GM19035 (cell line): ENCODE measurements around the gene ETV3L.
"Not testable (repeated sequence)": the region's sequence is repeated elsewhere in the genome, so short reads cannot be mapped to it uniquely, and the experiment has no call there.

Experiments
- ATAC-seq: cut with Tn5 transposase; IDR thresholded peaks from one replicate; pipeline ENCODE4 v1.9.1; 2021; ENCODE audit not compliant: unreplicated experiment

Gene ETV3L

DNA sequence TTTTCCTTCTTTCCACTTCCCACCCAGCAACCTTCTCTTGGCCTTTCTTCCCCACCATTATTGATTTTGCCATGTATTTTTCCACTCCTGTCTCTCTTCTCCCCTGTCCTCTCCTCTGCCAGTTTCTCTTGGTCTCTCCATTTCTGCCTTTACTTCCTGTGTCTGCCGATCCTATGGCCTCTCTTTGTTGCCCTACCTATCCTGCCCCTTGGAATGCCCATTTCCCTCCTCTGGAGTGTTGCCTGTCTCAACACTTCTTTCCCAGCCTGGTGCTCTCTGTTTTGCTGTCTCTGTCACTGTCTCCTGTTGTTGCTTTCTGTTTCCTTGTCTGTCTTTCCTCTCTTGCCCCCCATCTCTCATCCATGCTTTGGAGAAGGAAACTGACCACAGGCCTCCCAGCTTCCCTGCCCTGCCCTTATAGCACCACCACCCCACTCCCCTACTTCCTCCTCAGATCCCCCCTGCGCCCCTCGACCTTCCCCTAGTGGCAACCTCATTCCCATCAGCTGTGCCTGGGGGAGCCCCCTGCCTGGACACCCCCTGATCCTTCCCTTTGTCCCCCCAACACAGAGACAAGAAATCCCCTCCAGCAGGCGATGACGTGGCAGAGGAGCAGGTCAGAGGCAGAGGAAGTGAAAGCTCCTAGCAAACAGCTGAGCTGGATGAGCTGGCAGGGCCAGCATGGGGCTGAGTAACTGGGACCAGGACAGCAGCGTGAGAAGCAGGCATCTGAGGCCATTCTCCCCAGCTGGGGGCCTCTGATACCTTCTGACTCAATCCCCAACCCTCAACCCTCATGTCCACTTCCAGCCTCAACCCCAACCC lies 6.6 kb upstream of the ETV3L start:
- ATAC-seq = peak; percentile 87

DNA sequence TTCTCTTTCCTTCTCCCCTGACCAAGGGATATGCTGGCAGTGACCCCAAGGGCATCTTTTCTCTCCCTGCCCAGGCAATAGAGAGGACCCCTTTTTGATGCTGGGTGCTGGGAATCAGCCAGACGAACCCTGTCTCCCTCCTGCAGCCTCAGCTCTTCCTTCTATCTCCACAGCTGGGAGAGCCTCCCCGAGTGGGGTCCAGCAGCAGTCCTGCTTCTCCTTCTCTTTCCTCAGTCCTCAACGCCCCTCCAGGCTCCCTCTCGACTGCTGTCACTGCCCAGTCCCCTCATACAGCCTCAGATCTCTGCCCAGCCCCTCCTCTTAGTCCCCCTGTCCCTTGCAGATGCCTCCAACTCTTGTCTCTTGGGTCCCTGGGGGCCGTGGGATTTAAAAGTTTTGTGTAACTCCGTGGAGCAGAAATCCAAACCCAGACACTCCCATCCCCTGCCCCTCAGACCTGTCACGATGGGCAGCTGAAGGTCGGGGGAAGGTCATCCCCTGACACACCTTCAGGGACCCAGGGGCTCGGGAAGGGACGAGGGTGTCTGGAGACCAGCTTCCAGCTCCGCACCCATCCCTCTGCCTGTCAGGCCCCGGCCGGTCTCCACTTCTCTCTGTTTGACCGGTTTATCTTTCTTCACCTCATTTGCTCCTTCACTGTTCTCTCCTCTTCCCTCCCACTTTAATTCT lies 5.8 kb upstream of the ETV3L start:
- no peak for ATAC-seq

DNA sequence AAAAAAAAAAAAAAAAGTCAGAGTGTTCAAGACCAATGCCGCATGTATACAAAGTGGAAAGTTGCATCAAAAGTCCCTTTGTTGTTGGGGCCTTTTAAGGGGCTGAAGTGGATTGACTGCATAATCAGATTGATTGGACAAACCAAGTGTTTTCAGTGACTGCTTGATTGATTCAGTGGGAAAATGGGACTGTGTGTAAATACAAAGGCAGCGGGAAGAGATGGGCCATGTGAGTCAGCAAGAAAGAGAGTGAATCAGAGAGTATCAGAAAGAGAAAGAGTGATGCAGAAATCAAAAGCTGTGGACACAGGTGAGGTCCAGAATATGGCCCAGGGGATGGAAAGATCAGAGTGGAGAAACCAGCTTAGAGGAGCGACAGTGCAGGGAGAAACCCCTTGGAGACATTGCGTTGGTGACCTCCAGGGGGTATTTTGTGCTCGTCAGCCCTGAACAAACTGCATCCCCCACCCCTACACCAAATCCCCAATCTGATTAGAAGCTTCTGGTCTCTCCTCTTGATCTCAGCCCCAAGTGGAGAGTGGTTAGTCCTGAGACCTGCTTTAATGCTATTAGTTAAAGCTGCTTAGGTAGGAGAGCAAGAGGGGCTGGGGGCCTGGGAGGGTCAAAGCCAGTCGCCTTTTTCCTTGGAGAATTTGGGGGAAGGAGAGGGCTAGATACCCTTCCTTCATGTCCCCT lies 5.1 kb upstream of the ETV3L start:
- no peak for ATAC-seq

DNA sequence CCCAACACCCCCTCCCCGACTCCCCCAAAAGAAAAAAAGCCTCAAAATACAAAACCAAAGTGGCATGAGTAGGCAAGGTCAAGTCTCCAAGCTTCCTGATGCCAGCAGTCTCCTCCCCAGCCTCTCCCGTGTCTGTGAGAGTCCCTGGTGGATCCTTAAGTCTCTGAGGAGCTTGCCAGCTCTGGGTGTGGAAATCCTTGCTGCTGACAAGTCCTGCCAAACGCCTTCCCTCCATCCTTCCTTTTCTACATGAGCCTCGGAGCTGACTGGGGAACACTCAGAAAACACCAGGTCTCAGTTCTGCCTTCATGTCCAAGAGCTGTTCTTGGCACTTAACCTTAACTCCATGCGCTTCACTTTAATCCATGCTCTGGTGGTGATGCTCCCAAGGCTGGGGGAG lies 3.7 kb upstream of the ETV3L start:
- no peak for ATAC-seq

DNA sequence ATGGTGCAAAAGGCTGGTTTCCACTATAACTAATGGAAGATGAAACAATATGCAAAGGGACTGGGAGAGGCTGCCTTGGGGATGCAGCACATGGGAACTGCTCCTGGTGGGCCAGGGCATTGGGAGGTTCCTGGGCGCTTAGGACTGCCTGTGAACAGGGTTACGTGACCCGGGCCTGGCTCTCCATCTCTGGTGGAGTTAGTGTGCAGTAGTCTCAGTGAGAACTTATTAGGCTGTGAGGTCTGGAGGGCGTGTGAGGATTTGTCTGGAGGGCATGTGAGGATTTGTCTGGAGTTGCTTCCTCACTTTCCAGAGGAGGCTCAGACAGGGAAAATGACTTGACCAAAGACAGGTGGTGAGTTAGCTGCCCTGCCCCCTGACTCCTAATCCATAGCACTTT lies 1.5 kb upstream of the ETV3L start:
- ATAC-seq = no peak

DNA sequence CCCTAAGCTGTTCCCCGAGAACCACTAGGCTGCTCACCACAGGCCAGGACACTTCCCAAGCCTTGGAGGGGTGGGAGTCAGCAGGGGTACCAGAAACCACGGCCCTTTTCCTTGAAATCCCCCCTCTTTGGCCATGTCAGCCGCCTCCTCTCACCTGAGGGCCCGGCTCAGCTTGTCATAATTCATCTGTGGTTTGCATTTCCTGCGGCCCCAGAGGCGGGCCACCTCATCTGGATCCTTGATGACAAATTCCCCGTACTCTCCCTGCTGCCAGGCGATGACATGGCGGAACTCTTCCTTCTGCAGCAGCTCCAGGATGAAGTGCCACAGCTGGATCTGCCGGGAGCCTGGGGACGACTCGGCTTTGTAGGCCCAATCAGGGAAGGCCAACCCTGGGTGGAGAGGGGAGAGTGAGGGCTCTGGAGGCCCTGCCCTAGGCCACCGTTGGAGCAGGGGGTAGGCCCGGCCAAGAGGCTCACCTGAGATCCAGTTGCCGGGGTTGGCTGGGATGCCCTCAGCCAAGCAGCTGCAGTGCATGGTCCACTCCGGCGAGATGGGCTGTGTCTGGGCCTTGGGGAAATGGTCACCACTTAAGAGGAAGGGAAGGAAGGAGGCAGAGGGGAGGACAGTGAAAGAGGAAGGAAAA lies 498 bp downstream of the ETV3L start:
- not testable (repeated sequence) for ATAC-seq

DNA sequence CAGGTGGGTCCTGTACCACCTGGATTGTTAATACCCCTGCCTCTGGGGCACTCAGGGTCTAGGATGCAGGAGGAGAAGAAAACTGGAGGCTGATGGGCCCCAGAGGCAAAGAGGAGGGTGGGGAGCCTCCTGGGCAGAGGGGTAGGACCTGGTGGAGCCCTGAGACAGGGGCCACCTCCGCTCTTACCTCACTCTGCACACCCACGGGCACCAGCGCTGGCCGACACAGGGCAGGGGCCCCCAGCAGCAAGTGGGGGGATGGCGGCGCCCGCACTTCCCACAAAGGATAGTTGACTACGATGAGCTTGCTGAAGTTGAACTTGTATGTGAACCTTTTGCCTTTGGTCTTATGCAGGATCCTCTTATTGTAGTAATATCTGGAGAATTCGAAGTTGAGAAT lies 1.1 kb downstream of the ETV3L start:
- ATAC-seq = no peak

DNA sequence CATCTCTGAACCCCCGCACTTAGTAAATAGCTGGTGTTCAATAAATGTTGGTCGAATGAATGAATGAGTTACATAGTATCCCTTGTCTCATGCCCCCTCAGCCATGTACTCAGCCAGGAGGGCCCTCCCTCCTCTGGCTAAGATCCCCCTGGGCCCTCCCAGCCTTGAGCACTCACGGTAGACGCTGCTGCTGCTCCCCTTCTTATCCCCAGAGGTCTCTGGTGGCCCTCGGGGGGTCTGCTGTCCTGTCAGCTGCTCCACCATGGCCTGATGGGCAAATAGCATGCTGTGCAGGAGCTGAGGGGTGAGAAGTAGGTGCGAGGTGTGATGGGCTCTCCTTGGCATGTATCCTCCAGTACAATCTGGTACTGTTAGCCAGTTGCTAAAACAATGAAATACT lies 1.9 kb downstream of the ETV3L start:
- no peak for ATAC-seq

DNA sequence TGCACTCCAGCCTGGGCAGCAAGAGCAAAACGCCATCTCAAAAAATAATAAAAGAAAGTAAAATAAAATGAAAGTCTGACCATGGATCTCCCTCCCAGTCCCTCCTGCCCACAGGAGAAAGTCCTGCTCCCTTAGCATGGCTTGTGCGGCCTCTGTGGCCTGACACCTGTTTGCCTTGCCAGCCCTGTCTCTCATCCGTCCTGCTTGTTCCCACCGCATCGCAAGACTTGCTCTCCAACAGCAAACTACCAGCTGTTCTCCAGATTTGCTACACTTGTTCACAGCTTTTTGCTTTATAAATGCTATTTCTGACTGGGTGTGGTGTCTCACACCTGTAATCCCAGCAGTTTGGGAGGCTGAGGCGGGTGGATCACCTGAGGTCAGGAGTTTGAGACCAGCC lies 2.7 kb downstream of the ETV3L start:
- ATAC-seq = no peak

DNA sequence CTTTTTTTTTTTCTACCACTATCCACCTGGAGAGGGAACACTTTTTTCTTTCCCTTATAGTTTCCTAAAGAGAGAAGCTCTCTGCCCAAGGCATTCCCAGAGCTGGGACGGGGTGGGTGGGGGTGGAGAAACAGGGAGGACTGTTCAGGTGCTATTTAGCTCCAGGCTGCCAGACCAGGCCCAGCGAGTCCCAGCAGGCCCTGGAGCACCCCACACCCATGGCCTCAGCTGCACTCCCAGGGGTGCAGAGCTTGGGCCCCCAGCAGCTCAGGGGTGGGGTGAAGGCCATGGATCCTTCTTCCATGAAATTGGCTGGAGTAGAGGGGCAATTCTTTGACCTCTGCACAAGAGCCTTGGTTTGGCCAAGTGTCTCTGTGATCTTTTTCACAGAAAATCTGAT lies 4.1 kb downstream of the ETV3L start:
- ATAC-seq = no peak

DNA sequence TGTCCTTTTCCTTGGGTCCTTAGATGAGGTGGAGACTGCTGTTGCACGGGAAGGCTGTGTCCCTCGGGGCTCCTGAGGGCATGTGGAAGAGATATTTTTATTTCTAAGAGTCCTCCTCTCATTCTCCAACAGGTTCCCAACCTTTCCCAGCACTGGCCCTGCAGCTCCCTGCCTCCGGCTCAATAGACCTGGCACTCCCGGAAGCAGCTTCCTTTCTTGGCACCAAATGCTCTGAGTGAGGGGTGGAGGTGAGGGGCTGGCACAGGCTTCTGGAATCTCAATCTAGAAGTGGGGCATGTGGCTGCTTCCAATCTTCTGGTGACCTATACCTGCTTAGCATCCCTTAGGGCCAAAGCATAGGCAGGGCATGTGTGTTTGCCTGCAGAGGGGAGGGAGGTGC lies 4.5 kb downstream of the ETV3L start:
- ATAC-seq = no peak

DNA sequence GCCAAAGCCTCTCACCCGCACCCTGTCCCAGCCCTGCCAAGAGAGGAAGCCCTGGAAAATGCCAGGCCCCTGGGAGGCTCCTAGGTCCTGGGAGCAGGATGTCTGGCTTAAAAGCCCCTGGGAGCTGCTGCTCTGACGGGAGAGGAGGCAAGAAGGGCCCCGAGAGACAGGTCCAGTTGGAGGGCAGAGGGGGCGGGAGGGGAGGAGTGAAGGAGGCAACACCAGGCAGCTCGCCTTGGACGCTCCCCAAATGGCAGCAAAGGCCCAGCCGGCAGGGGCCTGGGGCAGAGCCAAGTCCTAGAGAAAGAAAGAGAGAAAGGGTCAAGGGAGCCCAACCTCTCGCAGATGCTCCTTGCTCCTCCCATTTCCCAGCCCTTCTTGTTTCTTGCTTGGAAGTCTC lies 6.8 kb downstream of the ETV3L start:
- no peak for ATAC-seq

DNA sequence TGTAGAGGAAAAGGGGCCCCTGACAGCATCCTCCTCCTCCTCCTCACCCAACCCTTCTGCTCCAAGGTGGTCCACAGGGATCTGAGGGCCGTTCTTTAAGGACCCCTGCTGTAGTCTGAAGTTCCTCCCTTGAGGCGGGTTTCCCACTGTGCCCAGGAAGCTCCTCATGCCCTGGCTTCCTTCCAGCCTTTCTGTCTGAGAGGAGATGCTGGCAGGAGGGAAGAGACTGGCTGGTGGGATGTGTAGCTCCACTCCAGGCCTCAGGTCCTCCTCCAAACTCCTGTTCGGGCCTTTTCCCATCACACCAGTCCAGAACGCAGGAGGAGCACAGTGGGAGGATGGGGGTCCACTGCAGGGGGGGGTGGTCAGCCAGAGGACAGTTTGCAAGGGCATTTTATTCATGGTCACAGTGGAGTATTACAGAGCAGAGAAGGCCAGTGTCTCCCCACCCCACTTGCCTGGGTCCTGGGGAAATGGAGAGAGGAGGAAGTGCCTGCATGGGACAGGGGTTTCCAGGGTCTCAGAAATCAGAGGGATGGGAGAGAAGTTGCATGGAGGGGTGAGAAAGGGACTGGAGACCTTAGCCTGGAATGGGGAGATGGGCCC lies 7.8 kb downstream of the ETV3L start:
- ATAC-seq = no peak

DNA sequence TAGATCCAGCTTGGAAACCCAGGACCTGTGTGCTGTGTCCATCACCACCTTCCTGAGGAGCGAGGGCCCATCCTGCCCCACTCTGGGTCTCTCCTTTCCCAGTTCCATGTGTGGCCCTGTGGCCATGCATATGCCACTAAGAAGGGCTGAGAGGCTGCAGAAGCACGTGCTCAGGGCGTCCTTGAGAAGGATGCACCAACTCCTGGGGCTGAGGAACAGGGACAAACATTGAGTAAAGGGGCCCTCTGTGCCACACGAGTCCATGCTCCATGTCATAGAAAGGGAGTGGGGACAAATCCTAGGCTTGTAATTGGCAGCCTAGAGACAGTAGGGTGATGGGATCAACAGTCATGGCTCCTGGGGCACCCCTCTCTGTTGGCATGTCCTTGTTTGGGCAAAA lies 8.4 kb downstream of the ETV3L start:
- ATAC-seq = no peak

DNA sequence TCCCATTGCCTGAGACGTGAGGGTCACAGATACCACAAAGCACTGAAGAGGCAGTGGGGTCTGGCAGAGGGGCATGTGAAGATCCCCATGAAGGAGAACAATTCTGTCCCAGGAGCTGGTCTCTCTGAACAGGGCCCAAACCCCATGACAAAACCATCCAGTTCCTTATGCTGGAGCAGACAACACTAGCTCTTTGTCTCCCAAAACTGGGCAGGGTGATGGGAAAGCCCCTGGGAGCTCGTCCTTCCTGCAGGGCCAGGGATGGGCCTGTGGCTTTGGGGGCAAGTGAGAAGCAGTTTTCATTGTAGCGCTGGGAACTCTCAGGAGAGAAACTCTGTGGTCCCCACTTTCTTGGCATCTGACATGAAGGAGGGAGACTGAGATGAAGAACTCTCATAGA lies 8.8 kb downstream of the ETV3L start:
- no peak for ATAC-seq

DNA sequence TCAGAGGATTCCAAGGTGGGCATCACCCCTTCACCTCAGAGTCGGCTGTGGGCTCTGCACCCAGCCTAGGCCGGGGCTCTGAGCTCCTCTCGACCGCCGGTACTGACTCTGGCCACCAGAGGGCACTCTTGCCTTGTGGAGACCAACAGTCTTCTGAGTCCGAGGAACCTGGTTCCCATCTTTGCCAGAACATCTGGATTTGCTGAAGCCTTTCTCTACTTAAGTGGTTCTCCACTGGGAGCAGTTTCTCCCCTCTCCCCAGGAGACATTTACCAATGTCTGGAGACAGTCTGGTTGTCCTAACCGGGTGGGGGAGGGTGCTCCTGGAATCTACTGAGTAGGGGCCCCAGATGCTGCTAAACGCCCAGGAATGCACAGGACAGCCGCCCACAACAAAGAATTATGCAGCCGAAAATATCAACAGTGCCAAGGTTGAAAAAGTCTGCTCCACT lies 9.4 kb downstream of the ETV3L start:
- ATAC-seq = peak; percentile 71

DNA sequence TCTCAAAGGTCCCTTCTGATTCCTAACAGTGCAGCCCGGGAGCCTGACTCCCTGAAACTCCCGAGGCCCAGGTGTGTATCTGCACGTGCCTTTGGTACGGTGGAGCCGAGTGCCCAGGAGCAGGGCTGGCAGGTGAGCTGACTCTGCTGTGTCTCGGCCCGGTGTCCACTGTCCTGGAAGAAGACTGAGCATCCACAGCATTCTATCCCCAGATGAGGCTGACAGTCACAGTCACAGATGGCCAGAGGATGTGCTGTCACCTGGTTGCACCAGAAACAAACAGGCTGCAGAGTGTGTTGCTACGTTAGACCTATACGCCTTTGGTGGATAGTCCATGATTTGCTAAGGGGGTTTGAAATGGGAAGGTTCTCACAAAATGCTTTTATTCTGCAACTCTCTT lies 9.8 kb downstream of the ETV3L start:
- peak; percentile 25 for ATAC-seq

DNA sequence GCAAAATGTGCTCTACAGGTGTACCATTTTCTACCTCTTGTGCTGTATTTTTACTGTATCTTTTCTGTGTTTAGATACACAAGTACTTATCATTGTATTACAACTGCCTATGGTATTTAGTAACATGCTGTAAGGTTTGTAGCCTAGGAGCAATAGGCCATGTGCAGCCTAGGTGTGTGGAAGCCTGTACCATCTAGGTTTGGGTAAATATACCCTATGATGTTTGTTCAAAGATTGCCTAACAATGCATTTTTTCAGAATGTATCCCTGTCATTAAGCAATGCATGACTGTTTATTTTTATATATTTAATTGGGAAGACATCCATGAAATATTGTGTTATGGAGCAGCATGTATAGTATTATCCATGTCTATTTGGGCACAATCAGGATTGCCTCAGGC lies 11.0 kb downstream of the ETV3L start:
- no peak for ATAC-seq

DNA sequence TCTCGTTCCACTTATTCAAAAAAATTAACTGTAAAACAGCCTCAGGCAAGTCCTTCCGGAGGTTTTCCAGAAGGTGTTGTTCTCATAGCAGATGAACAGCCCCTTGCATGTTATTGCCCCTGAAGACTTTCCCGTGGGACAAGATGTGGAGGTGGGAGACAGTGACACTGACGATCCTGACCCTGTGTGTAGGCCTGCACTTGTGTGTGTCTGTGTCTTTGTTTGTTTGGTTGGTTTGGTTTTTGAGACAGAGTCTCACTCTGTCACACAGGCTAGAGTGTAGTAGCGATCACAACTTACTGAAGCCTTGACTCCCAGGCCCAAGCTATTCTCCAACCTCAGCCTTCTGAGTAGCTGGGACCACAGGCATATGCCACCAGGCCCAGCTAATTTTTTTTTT lies 12.6 kb downstream of the ETV3L start:
- no peak for ATAC-seq

DNA sequence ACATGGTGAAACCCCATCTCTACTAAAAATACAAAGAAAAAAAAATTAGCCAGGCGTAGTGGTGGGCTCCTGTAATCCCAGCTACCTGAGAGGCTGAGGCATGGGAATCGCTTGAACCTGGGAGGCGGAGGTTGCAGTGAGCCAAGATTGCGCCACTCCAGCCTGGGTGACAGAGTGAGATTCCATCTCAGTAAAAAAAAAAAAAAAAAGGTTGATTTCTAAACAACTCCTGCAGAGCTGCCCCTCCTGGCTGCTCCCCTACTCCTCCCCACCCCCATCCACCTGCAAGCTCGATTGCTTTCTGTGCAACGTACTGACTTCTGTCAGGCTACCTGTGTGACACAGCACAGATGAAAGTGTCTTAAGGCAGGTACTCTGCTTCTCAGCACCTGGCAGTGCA lies 13.3 kb downstream of the ETV3L start:
- no peak for ATAC-seq

DNA sequence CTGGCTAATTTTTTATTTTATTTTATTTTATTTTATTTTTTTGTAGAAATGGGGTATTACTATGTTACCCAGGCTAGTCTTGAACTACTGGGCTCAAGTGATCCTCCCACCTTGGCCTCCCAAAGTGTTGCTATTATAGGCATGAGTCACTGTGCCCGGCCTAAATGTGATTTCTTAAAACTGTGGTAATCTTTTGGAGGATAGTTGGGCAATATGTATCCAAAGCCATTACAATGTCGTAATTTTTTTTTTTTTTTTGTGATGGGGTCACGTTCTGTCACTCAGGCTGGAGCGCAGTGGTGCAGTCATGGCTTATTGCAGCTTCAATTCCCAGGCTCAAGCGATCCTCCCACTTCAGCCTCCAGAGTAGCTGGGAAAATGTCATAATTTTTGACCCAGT lies 14.2 kb downstream of the ETV3L start:
- ATAC-seq = no peak
